ENCODE results near the gene TBL1X. TPM values are rescaled to one million over a fixed set of nuclear protein-coding genes. Genes with fewer than 3 reads are reported as not detected.

The TBL1X gene
- total RNA-seq, 3 donors from 2014 or later = 18.6 to 24.6 (median 20.0) TPM

DNA sequence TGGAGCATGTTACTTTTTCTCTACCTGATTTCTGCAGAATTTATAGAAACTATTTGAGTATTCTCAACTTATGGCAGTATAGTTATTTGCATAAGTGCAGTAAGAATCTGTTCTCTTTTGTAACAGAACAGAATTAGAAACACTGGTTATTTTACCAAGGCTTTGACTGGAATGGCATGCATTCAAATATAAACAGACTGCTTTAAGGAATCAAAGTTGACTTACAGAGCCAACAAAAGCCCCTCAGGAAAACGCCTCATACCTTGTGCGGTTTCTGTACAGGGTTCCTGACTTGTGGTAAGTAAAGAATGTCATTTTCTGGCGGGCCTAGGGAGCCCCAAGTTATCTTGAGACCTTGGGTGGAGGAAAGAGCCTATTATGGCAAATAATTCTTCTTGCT, 203.7 kb downstream of the TBL1X start:
- H3K4me1 ChIP-seq = no peaks in the 10 kb centered on the region
- TF ChIP-seq, protein P1, sequence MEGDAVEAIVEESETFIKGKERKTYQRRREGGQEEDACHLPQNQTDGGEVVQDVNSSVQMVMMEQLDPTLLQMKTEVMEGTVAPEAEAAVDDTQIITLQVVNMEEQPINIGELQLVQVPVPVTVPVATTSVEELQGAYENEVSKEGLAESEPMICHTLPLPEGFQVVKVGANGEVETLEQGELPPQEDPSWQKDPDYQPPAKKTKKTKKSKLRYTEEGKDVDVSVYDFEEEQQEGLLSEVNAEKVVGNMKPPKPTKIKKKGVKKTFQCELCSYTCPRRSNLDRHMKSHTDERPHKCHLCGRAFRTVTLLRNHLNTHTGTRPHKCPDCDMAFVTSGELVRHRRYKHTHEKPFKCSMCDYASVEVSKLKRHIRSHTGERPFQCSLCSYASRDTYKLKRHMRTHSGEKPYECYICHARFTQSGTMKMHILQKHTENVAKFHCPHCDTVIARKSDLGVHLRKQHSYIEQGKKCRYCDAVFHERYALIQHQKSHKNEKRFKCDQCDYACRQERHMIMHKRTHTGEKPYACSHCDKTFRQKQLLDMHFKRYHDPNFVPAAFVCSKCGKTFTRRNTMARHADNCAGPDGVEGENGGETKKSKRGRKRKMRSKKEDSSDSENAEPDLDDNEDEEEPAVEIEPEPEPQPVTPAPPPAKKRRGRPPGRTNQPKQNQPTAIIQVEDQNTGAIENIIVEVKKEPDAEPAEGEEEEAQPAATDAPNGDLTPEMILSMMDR (IDR thresholded peaks at IDR 0.05) = no peak
- TF ChIP-seq POLR2AphosphoS5 (IDR thresholded peaks at IDR 0.05) = no peak
- no peak for TF ChIP-seq POLR2A (IDR thresholded peaks at IDR 0.05)
- no peak for DNase-seq (ENCODE audit: low spot score in 2 of 2)
- no peak overlapping the region for H3K4me3 ChIP-seq
- no peaks in the 10 kb centered on the region for H3K36me3 ChIP-seq
- H3K27me3 ChIP-seq = peaks cover 0 to 11% of the 10 kb centered on the region in 2 donors
- H3K9me3 ChIP-seq = no peaks in the 10 kb centered on the region
- intact Hi-C loops (cut with DNase I; ENCODE audit: low total_unique reads) = no loop called here
- H3K27ac ChIP-seq = no peak overlapping the region

DNA sequence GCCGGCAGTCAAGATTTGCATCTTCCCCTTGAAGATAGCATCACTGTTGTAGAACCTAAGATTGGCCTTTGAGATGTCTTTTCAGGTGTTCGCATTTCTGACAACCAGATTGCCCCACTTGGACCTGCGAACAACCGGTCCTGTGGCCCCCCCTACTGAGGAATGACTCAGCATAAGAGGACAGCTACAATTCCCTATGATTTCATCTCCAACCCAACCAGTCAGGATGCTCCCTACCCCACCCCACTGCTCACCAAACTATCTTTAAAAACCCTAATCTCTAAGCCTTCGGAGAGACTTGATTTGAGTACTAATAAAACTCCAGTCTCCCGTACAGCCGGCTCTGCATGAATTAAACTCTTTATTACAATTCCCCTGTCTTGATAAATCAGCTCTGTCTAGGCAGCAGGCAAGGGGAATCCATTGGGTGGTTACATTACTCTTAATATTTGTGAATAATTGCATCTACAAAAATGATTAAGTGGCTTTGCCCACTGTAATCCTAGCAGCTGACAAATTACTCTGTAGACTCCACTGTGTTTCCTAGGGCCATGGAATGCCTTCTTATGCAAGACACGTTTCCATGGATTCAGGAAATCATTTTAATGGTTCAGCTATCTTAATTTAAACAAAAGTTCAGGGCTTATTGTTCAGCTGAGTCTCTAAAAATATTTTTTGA, 205.4 kb downstream of the TBL1X start:
- H3K27ac ChIP-seq = no peak overlapping the region
- no peak for DNase-seq (ENCODE audit: low spot score in 2 of 2)
- H3K4me1 ChIP-seq = no peaks in the 10 kb centered on the region
- H3K4me3 ChIP-seq = no peak overlapping the region
- TF ChIP-seq, protein P1 (IDR thresholded peaks at IDR 0.05) = no peak
- TF ChIP-seq POLR2AphosphoS5 (IDR thresholded peaks at IDR 0.05) (no peak), POLR2A (IDR thresholded peaks at IDR 0.05) (no peak)
- no peaks in the 10 kb centered on the region for H3K9me3 ChIP-seq
- H3K36me3 ChIP-seq = no peaks in the 10 kb centered on the region
- intact Hi-C loops (cut with DNase I; ENCODE audit: low total_unique reads) = no loop called here
- H3K27me3 ChIP-seq = peaks cover 0 to 11% of the 10 kb centered on the region in 2 donors

DNA sequence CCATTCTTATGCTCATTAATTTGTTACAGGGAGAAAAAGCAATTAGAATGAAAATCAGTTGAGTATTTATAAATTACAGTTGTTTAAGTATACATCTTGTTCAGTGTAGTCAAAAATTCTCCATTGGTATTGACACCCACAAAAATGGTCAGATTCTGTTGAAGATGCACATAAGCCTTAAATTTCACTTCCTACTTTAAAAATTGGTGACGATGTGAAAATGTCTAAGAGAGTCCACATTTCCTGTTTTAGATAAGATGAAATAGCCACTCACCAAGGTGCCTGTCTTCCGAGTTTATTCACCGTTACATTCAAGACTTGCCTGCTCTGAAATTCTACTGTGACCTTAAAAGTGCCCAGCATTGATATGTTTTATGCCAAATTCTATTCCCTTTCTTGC, 207.1 kb downstream of the TBL1X start:
- Histone ChIP-seq H3K4me3 (no peak overlapping the region), H3K9me3 (peaks cover 0 to 11% of the 10 kb centered on the region in 2 donors), H3K27ac (no peak overlapping the region), H3K4me1 (no peaks in the 10 kb centered on the region), H3K27me3 (peaks cover 0 to 11% of the 10 kb centered on the region in 2 donors), H3K36me3 (no peaks in the 10 kb centered on the region)
- DNase-seq (ENCODE audit: low spot score in 2 of 2) = no peak
- intact Hi-C loops (cut with DNase I; ENCODE audit: low total_unique reads) = no loop called here
- TF ChIP-seq POLR2A (IDR thresholded peaks at IDR 0.05) (no peak), POLR2AphosphoS5 (IDR thresholded peaks at IDR 0.05) (no peak)
- TF ChIP-seq, protein P1 (IDR thresholded peaks at IDR 0.05) = no peak

DNA sequence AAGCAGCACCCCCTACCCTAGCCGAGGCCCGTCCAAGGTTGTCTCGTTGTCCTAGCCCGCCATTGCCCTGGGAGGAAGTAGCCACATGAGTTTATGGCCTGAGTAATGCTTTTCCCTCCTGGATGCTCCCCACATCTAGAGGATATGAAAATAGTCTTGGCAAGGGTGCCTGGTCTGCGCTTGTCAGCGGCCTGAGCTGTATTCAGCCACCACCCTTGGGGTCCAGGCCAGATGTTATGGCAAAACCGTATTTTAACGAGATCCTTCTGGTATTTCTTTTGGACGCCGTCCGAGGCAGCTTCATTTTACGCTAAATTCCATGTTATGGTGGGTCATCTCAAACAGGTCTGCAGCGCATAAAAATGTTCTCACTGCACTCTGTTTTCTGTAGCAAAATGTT, 211.4 kb downstream of the TBL1X start:
- intact Hi-C loops (cut with DNase I; ENCODE audit: low total_unique reads) = no loop called here
- TF ChIP-seq POLR2A (IDR thresholded peaks at IDR 0.05) (no peak), POLR2AphosphoS5 (IDR thresholded peaks at IDR 0.05) (no peak)
- TF ChIP-seq, protein P1 (IDR thresholded peaks at IDR 0.05) = no peak
- no peaks in the 10 kb centered on the region for H3K36me3 ChIP-seq
- peaks cover 0 to under 1% of the 10 kb centered on the region in 2 donors for H3K27me3 ChIP-seq
- DNase-seq (ENCODE audit: low spot score in 2 of 2) = no peak
- H3K9me3 ChIP-seq = peaks cover 0 to 11% of the 10 kb centered on the region in 2 donors
- H3K4me3 ChIP-seq = no peak overlapping the region
- H3K27ac ChIP-seq = no peak overlapping the region
- H3K4me1 ChIP-seq = no peaks in the 10 kb centered on the region

DNA sequence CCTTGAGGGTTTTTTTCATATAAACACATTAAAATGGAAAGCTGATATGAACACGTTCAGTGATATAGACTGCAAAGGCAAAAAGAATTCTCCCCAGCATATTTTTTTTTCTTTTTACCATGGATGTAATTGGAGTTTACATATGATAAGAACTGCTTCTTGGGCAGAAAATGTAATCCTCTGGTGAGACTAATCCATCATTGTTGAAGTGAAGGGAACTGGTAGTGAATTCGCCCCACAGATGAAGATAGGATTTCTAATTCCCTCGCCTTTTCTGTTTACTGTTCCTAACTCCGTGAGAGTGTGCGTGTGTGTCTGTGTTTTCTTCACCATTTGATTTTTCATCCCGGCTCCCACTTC, 211.9 kb downstream of the TBL1X start:
- Histone ChIP-seq H3K9me3 (peaks cover 0 to 11% of the 10 kb centered on the region in 2 donors), H3K4me1 (no peaks in the 10 kb centered on the region), H3K36me3 (no peaks in the 10 kb centered on the region), H3K27ac (no peak overlapping the region), H3K27me3 (no peaks in the 10 kb centered on the region), H3K4me3 (no peak overlapping the region)
- intact Hi-C loops (cut with DNase I; ENCODE audit: low total_unique reads) = no loop called here
- TF ChIP-seq POLR2AphosphoS5 (IDR thresholded peaks at IDR 0.05) (no peak), POLR2A (IDR thresholded peaks at IDR 0.05) (no peak)
- TF ChIP-seq, protein P1 (IDR thresholded peaks at IDR 0.05) = no peak
- DNase-seq (ENCODE audit: low spot score in 2 of 2) = no peak

Measured in breast epithelium (tissue), 4 donors.